Coronary artery (tissue), 2 donors: ENCODE results near the gene GRID2.

Experiments
- DNase-seq: peaks from one replicate; pipeline ENCODE4 v3.0.0-alpha.2; 2017; ENCODE audit warnings: low spot score
- H3K27ac ChIP-seq, 2 donors: fragments of 200-600 bp; sonication (generic); one replicate each; pipeline ENCODE4 v1.5.1; 2016 to 2019
- H3K4me3 ChIP-seq: fragments of 200-600 bp; sonication (generic); 2 replicates; pipeline ENCODE4 v1.5.1; 2016; ENCODE audit warnings: mild to moderate bottlenecking, moderate library complexity
- TF ChIP-seq, protein P1 (sequence below): fragments of 200-600 bp; sonication (generic); IDR thresholded peaks from one replicate; pipeline ENCODE4 v1.5.1; 2019; ENCODE audit warnings: antibody characterized with exemption

Gene GRID2

DNA sequence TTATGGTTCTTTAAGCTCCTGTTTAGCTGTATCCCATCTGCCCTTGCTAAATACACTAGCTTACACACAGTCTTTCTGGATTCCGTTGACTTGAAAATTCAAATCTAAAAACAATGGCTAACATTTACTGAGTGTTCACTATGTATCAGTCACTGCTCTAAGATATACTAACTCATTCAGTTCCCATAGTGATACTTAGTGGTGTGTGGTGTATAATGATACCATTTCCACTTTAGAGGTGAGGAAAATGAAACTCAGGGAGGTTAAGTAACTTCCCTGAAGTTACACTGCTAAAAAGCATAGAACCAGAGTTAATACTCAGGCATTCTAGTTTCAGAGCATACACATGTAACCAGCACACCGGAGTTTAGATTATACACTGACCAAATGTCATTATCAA is 762.0 kb downstream of the GRID2 start:
- no peak for DNase-seq
- Histone ChIP-seq H3K27ac (no peak overlapping the region), H3K4me3 (no peak overlapping the region)
- TF ChIP-seq, protein P1, sequence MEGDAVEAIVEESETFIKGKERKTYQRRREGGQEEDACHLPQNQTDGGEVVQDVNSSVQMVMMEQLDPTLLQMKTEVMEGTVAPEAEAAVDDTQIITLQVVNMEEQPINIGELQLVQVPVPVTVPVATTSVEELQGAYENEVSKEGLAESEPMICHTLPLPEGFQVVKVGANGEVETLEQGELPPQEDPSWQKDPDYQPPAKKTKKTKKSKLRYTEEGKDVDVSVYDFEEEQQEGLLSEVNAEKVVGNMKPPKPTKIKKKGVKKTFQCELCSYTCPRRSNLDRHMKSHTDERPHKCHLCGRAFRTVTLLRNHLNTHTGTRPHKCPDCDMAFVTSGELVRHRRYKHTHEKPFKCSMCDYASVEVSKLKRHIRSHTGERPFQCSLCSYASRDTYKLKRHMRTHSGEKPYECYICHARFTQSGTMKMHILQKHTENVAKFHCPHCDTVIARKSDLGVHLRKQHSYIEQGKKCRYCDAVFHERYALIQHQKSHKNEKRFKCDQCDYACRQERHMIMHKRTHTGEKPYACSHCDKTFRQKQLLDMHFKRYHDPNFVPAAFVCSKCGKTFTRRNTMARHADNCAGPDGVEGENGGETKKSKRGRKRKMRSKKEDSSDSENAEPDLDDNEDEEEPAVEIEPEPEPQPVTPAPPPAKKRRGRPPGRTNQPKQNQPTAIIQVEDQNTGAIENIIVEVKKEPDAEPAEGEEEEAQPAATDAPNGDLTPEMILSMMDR, result no peak

DNA sequence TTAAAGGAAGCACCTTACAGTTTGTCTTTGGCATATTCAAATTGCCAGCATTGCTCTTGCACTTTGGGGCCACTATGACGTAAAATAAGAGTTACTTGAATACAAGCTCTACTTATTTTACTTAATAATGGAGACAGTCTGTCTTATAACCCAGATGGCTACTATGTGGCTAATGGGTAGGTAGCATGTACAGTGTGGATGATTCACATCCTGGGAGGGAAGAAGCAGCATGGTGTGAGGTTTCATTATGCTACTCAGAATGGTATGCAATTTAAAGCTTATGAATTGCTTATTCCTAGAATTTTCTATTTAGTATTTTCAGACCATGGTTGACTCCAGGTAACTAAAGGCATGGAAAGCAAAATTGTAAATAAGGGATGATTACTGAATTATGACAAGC is 763.0 kb downstream of the GRID2 start:
- H3K27ac ChIP-seq, result no peak overlapping the region
- TF ChIP-seq, protein P1, result no peak

DNA sequence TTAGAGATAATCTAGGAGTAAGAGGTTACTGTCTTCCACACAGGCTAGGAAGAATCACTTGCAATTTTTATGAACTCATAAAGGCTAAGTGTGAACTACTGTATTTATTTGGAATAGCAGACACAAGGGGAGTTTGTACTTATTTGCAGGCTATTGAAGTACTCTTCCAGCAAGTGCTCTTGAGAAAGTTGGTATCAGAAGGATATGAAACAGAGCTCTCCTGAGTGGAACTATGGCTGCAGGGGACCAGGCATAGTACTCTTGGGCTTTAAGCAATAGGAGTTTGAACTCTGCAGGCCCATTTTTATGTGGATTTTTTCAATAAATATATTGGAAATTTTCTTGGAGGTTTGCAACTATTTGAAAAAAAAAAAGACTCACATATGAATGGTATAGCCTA is 768.5 kb downstream of the GRID2 start:
- no peak overlapping the region for H3K27ac ChIP-seq
- DNase-seq, result no peak
- H3K4me3 ChIP-seq, result no peak overlapping the region
- TF ChIP-seq, protein P1, result no peak

More for the DNA sequence above, 763.0 kb downstream of the GRID2 start:
- H3K4me3 ChIP-seq, result no peak overlapping the region
- DNase-seq, result no peak

DNA sequence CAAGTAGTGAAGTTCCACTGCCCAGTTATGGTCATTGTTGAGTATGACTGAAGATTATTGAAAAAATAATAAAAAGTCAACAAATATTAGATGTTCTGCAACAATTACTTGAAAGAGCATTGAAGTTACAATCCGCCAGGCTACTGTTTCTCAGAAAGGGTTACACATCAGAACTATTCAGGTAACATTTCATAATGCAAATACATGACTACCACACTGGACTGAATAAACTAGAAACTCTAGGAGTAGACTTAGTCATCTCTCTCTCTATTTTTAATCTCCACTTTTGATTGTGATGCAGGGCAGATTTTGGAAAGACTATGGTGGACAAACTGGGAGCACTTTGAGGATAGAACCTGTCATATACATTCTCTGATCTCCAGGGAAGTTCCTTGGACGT is 776.5 kb downstream of the GRID2 start:
- no peak overlapping the region for H3K27ac ChIP-seq

DNA sequence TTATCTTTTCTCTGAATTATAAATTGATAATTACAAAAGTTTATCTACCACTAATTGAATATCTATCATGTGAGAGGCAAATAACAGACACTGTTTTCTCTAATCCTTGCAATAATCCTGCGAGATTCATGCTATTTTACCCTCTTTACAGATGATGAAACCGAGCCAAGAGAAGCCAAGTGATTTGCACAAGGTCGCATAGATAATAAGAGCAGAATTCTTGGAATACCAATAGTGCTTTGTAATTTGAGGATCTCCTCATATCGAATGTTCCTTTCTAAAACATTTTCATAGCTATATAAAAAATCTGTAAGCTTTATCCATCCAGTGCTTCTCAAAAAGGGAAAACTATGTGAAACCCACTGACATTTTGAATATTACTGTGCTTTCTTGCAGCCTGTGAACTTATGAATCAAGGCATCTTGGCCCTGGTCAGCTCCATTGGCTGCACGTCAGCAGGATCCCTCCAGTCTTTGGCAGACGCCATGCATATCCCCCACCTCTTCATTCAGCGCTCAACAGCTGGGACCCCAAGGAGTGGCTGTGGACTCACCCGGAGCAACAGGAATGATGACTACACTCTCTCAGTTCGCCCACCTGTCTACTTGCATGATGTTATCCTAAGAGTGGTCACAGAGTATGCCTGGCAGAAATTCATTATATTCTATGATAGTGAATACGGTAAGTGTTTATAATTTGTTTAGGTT is 781.0 kb downstream of the GRID2 start:
- TF ChIP-seq, protein P1, result no peak
- DNase-seq, result no peak
- no peak overlapping the region for H3K4me3 ChIP-seq
- no peak overlapping the region for H3K27ac ChIP-seq

More for the DNA sequence above, 776.5 kb downstream of the GRID2 start:
- no peak overlapping the region for H3K4me3 ChIP-seq
- DNase-seq, result no peak
- TF ChIP-seq, protein P1, result no peak

DNA sequence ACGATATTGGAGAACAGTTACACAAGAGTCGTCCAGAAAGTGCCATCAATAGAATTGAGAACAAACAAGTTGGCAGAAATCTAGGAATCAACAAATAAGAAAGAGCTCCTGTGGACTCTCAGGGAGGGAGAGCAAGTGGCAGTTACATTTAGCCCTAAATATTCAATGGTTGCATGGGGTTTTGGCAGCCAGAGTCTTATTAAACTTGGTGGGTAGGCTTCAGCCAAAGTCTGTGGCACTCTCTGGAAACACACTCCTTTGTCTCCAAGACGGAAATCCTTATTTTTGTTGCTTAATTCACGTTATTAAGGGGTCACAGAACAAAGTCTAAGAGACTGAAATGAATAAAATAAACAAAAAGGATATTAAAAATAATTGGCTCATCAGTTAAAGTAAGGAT is 782.6 kb downstream of the GRID2 start:
- Histone ChIP-seq H3K27ac (no peak overlapping the region), H3K4me3 (no peak overlapping the region)
- DNase-seq, result no peak
- TF ChIP-seq, protein P1, result no peak

DNA sequence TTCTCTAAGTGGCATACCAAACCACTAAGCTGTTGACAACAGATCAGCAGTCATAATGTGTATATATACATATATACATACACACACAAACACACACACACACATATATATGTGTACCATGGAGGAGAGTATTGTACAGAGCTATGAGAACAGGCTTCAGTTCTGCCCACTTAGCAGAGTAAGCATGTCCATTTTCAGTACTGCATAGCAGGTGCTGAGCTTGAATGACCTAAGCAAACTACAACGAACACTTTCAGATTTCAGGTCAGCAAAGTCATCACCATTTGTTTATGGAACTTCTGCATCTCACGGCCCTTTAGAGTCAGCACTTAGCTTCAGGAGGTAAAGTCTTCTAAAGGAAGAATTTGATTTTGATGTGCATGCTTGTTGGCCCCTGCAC is 789.0 kb downstream of the GRID2 start:
- Histone ChIP-seq H3K27ac (no peak overlapping the region), H3K4me3 (no peak overlapping the region)
- TF ChIP-seq, protein P1, result no peak
- DNase-seq, result no peak
